ENCODE results near the gene INPP5A.
A peak's percentile ranks its signal among the peaks of the same experiment; 100 is the strongest.
"Not testable (repeated sequence)": the region's sequence is repeated elsewhere in the genome, so short reads cannot be mapped to it uniquely, and the experiment has no call there.

The INPP5A gene

GRCh38 chr10:132658546-132659205 lies 121.1 kb downstream of the INPP5A start:
- intact Hi-C loops (cut with DNase I) = loop anchor here (10.0 kb wide), 1 partner anchor 76 kb away; no protein-coding TSS in a partner anchor
- peak in 2 of 10 donors; percentile 82 to 84 for DNase-seq

DNA sequence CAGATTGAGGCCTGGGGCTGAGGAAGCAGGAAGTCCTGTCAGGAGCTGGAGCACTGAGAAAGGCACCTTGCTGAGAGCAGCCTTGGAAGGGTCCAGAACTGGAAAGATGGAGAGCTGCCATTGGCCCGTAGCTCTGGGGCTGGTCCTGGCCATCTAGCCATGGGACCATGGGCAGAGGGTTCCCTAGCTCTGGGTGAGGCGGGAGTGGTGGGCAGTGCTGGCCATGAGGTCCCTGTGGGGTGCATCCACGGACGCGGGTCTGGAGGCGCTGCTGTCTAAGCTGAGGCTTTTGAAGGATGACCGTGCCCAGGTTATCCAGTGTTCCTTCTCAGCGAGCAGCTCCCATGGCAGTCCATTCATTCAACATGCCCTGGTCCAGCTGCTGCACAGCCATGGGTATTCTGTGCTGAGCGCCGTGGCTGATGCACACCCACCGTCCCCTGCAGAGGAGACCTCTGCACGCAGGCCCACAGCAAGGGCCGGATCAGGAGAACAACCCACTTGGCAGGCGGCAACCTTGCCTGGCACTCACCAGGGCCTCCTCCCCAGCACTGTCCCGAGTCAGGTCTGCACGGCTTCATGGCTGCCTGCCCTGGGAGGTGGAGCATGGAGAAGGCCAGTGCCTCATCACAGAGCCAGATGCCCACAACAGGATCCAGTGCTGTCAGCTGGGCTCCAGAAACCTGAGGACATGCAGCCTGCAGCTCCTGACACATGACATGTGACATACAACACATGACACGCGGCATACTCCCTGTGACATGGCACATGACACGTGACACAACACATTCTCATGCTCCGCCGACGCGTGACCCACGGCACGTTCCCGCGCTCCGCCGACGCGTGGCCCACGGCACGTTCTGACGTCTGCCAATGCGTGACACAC lies 121.9 kb downstream of the INPP5A start:
- intact Hi-C loops (cut with DNase I) = loop anchor here (10.0 kb wide), 1 partner anchor 75 kb away; no protein-coding TSS in a partner anchor
- peak in 2 of 10 donors; percentile 63 to 86 for DNase-seq

GRCh38 chr10:132660385-132660784 lies 122.8 kb downstream of the INPP5A start:
- intact Hi-C loops (cut with DNase I) = no loop called here

GRCh38 chr10:132662186-132662920 lies 124.8 kb downstream of the INPP5A start:
- intact Hi-C loops (cut with DNase I) = no loop called here
- peak in 2 of 10 donors; percentile 22 to 41 for DNase-seq

More at GRCh38 chr10:132660385-132660784, 122.8 kb downstream of the INPP5A start:
- peak in 1 of 10 donors; percentile 46 for DNase-seq

DNA sequence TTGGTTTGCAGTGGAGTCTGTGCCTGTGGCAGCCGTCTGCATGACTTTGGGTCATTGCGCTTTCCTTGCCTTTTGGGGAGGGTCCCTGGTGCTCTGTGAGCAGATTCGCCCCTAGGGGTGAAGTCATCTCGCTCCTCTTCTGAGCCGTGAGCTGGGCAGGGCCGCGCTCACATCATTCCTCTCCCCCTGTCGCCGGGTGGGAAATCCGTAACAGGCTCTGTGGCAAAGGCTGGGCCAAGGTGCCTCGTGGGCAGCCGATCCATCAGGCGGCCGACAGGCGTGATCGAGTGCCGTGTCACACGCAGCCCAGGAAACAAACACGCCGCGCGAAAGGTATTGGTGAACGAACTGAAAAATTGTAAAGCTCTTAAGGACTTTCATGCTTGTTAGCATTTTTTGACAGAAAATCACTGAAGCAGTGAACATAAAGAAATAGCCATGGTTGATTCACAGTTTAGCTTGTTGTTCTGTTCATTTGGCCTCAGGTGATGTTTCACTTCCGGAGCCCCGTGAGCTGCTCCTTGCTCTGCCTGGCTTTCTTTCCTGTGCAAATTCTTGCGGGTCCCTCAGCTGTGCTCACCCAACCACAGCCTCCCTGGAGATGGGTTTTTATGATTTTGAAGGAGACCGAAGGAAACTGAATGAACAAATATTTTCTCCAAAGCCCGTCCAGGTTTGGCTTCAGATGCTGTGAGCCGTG lies 126.2 kb downstream of the INPP5A start:
- intact Hi-C loops (cut with DNase I) = no loop called here

GRCh38 chr10:132664407-132664806 lies 126.8 kb downstream of the INPP5A start:
- peak in 2 of 10 donors; percentile 11 to 33 for DNase-seq

More for the DNA sequence above, 126.2 kb downstream of the INPP5A start:
- peak in 2 of 10 donors; percentile 66 to 68 for DNase-seq

GRCh38 chr10:132664883-132665282 lies 127.3 kb downstream of the INPP5A start:
- peak in 2 of 10 donors; percentile 61 to 80 for DNase-seq
- intact Hi-C loops (cut with DNase I) = no loop called here

More at GRCh38 chr10:132664407-132664806, 126.8 kb downstream of the INPP5A start:
- intact Hi-C loops (cut with DNase I) = no loop called here

DNA sequence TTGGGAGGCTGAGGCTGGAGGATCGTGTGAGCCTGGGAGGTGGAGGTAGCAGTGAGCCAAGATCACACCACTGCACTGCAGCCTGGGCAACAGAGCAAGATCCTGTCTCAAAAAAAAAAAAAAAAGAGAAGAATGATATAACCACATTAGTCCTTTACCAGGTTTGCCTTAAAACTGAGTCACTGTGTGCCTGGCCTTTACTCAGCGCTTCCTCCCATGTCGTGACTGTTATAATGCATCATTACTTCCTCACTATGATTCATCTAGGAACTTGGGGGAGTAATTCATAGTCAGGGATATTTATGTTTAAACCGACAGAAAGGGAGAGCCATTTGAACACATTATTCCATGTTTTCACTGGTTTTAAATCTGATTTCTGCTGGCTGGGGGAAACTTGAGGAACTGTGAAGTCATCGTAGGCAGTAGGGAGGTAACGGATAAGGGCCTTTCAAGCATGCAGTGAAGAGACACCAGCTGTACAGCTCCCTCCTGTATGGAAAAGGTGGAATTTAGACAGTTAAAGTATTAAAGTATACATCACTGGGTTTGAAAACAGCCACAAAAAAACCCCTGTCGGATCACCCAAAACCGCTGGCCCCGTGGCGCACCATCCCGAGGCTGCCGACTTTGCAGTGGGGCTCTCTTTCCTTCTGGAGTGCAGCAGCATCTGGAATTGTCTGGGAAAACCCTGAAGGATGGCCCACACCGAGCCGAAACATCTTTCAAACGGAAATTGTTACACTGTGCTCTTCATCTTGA lies 128.5 kb downstream of the INPP5A start:
- intact Hi-C loops (cut with DNase I) = no loop called here
- DNase-seq = peak in 2 of 10 donors; percentile 38 to 67

- intact Hi-C loops (cut with DNase I) = no loop called here
- DNase-seq = peak in 2 of 10 donors; percentile 11 to 21
These were observed 129.2 kb downstream of the INPP5A start for GRCh38 chr10:132666705-132667341.

GRCh38 chr10:132667342-132668047 lies 129.9 kb downstream of the INPP5A start:
- intact Hi-C loops (cut with DNase I) = no loop called here
- peak in 2 of 10 donors; percentile 26 to 56 for DNase-seq

- intact Hi-C loops (cut with DNase I) = no loop called here
- peak in 2 of 10 donors; percentile 13 to 14 for DNase-seq
These were observed 130.4 kb downstream of the INPP5A start for GRCh38 chr10:132668048-132668394.

GRCh38 chr10:132669208-132669861 lies 131.7 kb downstream of the INPP5A start:
- intact Hi-C loops (cut with DNase I) = no loop called here
- peak in 2 of 10 donors; percentile 75 to 81 for DNase-seq

DNA sequence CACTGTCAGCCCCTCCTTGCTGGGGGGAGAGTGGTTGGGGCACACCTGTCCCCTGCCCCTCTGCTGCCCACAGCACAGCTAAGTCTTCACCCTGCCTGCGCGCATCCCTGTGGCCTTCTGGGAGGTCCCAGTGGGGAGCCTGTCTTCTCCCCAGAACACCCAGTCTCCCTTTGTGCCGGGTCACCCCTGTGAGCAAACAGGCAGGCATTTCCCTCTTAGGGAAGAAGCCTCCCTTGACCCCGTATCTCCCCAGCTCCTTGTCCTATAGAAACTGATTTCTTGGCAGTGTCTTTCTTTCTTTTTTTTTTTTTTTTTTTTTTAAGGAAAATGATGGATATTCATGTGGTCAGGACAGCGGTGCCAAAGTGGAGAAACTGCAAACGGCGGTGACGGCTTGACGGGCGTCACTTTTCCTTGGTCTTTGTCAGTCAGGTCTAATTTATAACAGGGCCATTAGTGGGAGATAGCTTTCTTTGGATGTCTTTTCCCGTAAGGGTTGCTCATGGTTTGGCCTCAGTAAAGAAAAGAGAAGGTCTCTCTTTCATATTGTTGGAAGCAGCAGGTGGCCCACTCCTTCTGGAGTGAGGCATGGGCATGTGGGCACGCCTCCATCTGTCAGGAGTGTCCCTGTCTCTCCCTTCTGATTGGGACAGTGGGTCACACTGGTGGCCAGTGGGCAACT lies 133.1 kb downstream of the INPP5A start:
- intact Hi-C loops (cut with DNase I) = no loop called here
- peak in 3 of 10 donors; percentile 2 to 57 (median 3) for DNase-seq

- DNase-seq = peak in 4 of 10 donors; percentile 3 to 67 (median 34)
- intact Hi-C loops (cut with DNase I) = no loop called here
These were observed 133.9 kb downstream of the INPP5A start for GRCh38 chr10:132671228-132672154.

DNA sequence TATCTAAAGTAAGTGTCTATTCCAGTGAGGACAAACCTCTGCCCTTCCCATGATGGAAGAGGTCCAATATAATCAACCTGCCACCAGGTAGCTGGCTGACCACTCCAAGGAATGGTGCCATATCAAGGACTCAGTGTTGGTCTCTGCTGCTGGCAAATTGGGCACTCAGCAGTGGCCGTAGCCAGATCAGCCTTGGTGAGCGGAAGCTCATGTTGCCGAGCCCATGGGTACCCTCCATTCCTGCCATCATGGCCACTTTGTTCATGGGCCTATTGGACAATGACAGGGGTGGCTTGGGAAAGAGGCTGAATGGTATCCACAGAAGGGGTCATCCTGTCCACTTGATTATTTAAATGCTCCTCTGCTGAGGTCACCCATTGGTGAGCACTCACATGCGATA lies 136.2 kb downstream of the INPP5A start:
- peak in 4 of 10 donors; percentile 1 to 25 (median 9) for DNase-seq
- intact Hi-C loops (cut with DNase I) = not testable (repeated sequence)

- intact Hi-C loops (cut with DNase I) = no loop called here
- DNase-seq = peak in 4 of 10 donors; percentile 3 to 51 (median 13)
These were observed 136.7 kb downstream of the INPP5A start for GRCh38 chr10:132674311-132674710.
